Tongue (tissue), 1 donor: ENCODE results near the gene OR5H15. TPM values are rescaled to one million over a fixed set of nuclear protein-coding genes. Genes with fewer than 3 reads are reported as not detected.

Experiments used
- total RNA-seq: library from RNA; depleted of rRNA; stranded (reverse); fragments of >200 nt; gene quantifications from one replicate; pipeline ENCODE4 v1.2.3, GENCODE V29; 2014

The OR5H15 gene
- total RNA-seq, 1 donor from 2014 or later, result not detected

Other genes with a start within 250 kb of the OR5H15 start
- gene RIOX2, start 194.3 kb upstream of the OR5H15 start, total RNA-seq, result 45.7 TPM
- gene GABRR3, start 131.4 kb upstream of the OR5H15 start, total RNA-seq, result not detected
- not detected for gene OR5AC2, start 79.5 kb upstream of the OR5H15 start, total RNA-seq
- not detected for gene OR5H1, start 36.0 kb upstream of the OR5H15 start, total RNA-seq
- not detected for gene OR5H14, start 19.2 kb upstream of the OR5H15 start, total RNA-seq
- gene OR5H6, start 97.5 kb downstream of the OR5H15 start, total RNA-seq, result not detected
- not detected for gene OR5H2, start 115.8 kb downstream of the OR5H15 start, total RNA-seq
- gene OR5K4, start 187.2 kb downstream of the OR5H15 start, total RNA-seq, result not detected
- not detected for gene OR5K3, start 224.0 kb downstream of the OR5H15 start, total RNA-seq